Gastrocnemius medialis (tissue), 4 donors: ENCODE results near the gene PHF21B. TPM values are rescaled to one million over a fixed set of nuclear protein-coding genes. Genes with fewer than 3 reads are reported as not detected.

ENCODE experiments used
- ATAC-seq, 2 donors: fragments of 150-250 bp; one replicate each; pipeline ENCODE4 v1.9.1; 2016
- DNase-seq, 2 donors: peaks; one replicate each; pipeline ENCODE4 v3.0.0-alpha.2; 2019
- H3K27ac ChIP-seq, 4 donors: fragments of 200-600 bp; sonication (generic); 1 replicate in 1 of 4; 2 replicates in 3 of 4; pipeline ENCODE4 v1.5.1; 2016 to 2018; ENCODE audit warnings: mild to moderate bottlenecking in 2 of 4, moderate library complexity in 1 of 4
- H3K27me3 ChIP-seq, 3 donors: fragments of 200-600 bp; sonication (generic) in 2 of 3; 1 replicate in 1 of 3; 2 replicates in 2 of 3; pipeline versions ENCODE4 v1.5.1 to v1.6.0; 2016 to 2019; ENCODE audit warnings: mild to moderate bottlenecking in 1 of 3, moderate library complexity in 1 of 3
- H3K36me3 ChIP-seq, 2 donors: fragments of 200-600 bp; sonication (generic) in 1 of 2; one replicate each; pipeline ENCODE4 v1.5.1; 2017 to 2018
- H3K4me1 ChIP-seq, 2 donors: fragments of 200-600 bp; sonication (generic) in 1 of 2; one replicate each; pipeline ENCODE4 v1.5.1; 2016 to 2017; ENCODE audit warnings: mild to moderate bottlenecking in 2 of 2
- H3K4me3 ChIP-seq, 4 donors: fragments of 200-600 bp; sonication (generic) in 3 of 4; 1 replicate in 1 of 4; 2 replicates in 3 of 4; pipeline ENCODE4 v1.5.1; 2016 to 2019; ENCODE audit warnings: mild to moderate bottlenecking in 2 of 4
- H3K9me3 ChIP-seq, 3 donors: fragments of 200-600 bp; sonication (generic) in 2 of 3; 1 replicate in 1 of 3; 2 replicates in 2 of 3; pipeline ENCODE4 v1.5.1; 2016 to 2019
- CTCF ChIP-seq, 5 experiments: fragments of 450-650 bp in 3 of 5; fragments of 200-600 bp in 2 of 5; sonication (generic) in 2 of 5; IDR thresholded peaks in 4 of 5; conservative IDR thresholded peaks in 1 of 5; 1 replicate in 4 of 5; 2 replicates in 1 of 5; pipeline ENCODE4 v1.5.1; 2016 to 2019; ENCODE audit warnings: antibody characterized with exemption in 5 of 5, mild to moderate bottlenecking in 3 of 5, moderate library complexity in 3 of 5
- POLR2A ChIP-seq, 2 donors: fragments of 450-650 bp; IDR thresholded peaks; one replicate each; pipeline ENCODE4 v1.6.1; 2017; ENCODE audit warnings: antibody characterized with exemption in 2 of 2, mild to moderate bottlenecking in 2 of 2, moderate library complexity in 2 of 2
- in situ Hi-C, 4 donors: fragments of 200-750 bp; cut with MboI; loops; one replicate each; pipeline versions ENCODE4 v1.15.0 to v1.8.0; 2017; ENCODE audit warnings: low sequenced_read_pairs in 4 of 4
- intact Hi-C: fragments of 100-400 bp; cut with DNase I; formaldehyde crosslinking; loops from one replicate; pipeline ENCODE4 v1.15.1; 2023; ENCODE audit warnings: low total_unique reads
- total RNA-seq, 4 donors: library from RNA; depleted of rRNA; stranded (reverse); fragments of >200 nt; gene quantifications; one replicate each; pipeline versions ENCODE4 v1.1.0 to v1.2.3, GENCODE V29; 2016

The PHF21B gene
- total RNA-seq, 4 donors from 2014 or later, result 0.07 TPM; not detected in 3

GRCh38 chr22:44892803-44893730, 116.7 kb downstream of the PHF21B start:
- DNase-seq (no peak), ATAC-seq (no peak)
- Histone ChIP-seq H3K36me3 (no peaks in the 10 kb centered on the region), H3K9me3 (no peaks in the 10 kb centered on the region), H3K4me3 (no peak overlapping the region), H3K27ac (no peak overlapping the region), H3K27me3 (no peaks in the 10 kb centered on the region), H3K4me1 (no peaks in the 10 kb centered on the region)
- TF ChIP-seq POLR2A (IDR thresholded peaks at IDR 0.05) (no peak), CTCF (IDR thresholded peaks at IDR 0.05 in 4 of 5, conservative IDR thresholded peaks at IDR 0.05 in 1 of 5) (no peak)
- in situ Hi-C loops (no loop called here), intact Hi-C loops (no loop called here)

GRCh38 chr22:44892243-44892642, 117.6 kb downstream of the PHF21B start:
- DNase-seq (no peak), ATAC-seq (no peak)
- no peaks in the 10 kb centered on the region for H3K4me1 ChIP-seq
- H3K4me3 ChIP-seq, result no peak overlapping the region
- no peaks in the 10 kb centered on the region for H3K36me3 ChIP-seq
- in situ Hi-C loops, result no loop called here
- no peaks in the 10 kb centered on the region for H3K9me3 ChIP-seq
- no peak overlapping the region for H3K27ac ChIP-seq
- TF ChIP-seq POLR2A (IDR thresholded peaks at IDR 0.05), result no peak
- TF ChIP-seq CTCF (IDR thresholded peaks at IDR 0.05 in 4 of 5, conservative IDR thresholded peaks at IDR 0.05 in 1 of 5), result no peak
- H3K27me3 ChIP-seq, result no peaks in the 10 kb centered on the region
- intact Hi-C loops, result no loop called here

- TF ChIP-seq CTCF (IDR thresholded peaks at IDR 0.05 in 4 of 5, conservative IDR thresholded peaks at IDR 0.05 in 1 of 5) (no peak), POLR2A (IDR thresholded peaks at IDR 0.05) (no peak)
- in situ Hi-C loops (no loop called here), intact Hi-C loops (no loop called here)
- no peak overlapping the region for H3K27ac ChIP-seq
- no peaks in the 10 kb centered on the region for H3K4me1 ChIP-seq
- DNase-seq (no peak), ATAC-seq (no peak)
- H3K36me3 ChIP-seq, result no peaks in the 10 kb centered on the region
- H3K9me3 ChIP-seq, result no peaks in the 10 kb centered on the region
- H3K27me3 ChIP-seq, result no peaks in the 10 kb centered on the region
- no peak overlapping the region for H3K4me3 ChIP-seq
Measured at GRCh38 chr22:44891791-44892190, 118.0 kb downstream of the PHF21B start.

GRCh38 chr22:44891293-44891747, 118.5 kb downstream of the PHF21B start:
- H3K9me3 ChIP-seq, result no peaks in the 10 kb centered on the region
- ATAC-seq (no peak), DNase-seq (no peak)
- TF ChIP-seq CTCF (IDR thresholded peaks at IDR 0.05 in 4 of 5, conservative IDR thresholded peaks at IDR 0.05 in 1 of 5), result no peak
- TF ChIP-seq POLR2A (IDR thresholded peaks at IDR 0.05), result no peak
- H3K27me3 ChIP-seq, result no peaks in the 10 kb centered on the region
- H3K27ac ChIP-seq, result no peak overlapping the region
- H3K4me1 ChIP-seq, result no peaks in the 10 kb centered on the region
- H3K36me3 ChIP-seq, result no peaks in the 10 kb centered on the region
- no peak overlapping the region for H3K4me3 ChIP-seq
- intact Hi-C loops, result no loop called here
- in situ Hi-C loops, result no loop called here
